Body of pancreas (tissue), 4 donors: ENCODE data around the gene BEX4.

Experiments
- CTCF ChIP-seq, 7 experiments: fragments of 450-650 bp in 4 of 7; fragments of 200-600 bp in 3 of 7; sonication (generic) in 3 of 7; IDR thresholded peaks; one replicate each; pipeline ENCODE4 v1.5.1; 2016 to 2019; ENCODE audit warnings: antibody characterized with exemption in 7 of 7
- POLR2A ChIP-seq, 3 donors: fragments of 450-650 bp; IDR thresholded peaks; one replicate each; pipeline ENCODE4 v1.6.1; 2016; ENCODE audit warnings: antibody characterized with exemption in 3 of 3, mild to moderate bottlenecking in 2 of 3

GRCh38 chrX:103175944-103176753 lies 38.8 kb upstream of the BEX4 start:
- TF ChIP-seq CTCF (IDR thresholded peaks at IDR 0.05) (peak; percentile 45 to 82 (median 62)), POLR2A (IDR thresholded peaks at IDR 0.05) (no peak)
